Neutrophil (primary cell): ENCODE measurements around the gene SLC1A1.

Source experiments
- H3K27ac ChIP-seq: fragments of 200-600 bp; sonication (generic); 2 replicates; pipeline ENCODE4 v1.5.1; 2016; ENCODE audit warnings: mild to moderate bottlenecking, moderate library complexity
- H3K27me3 ChIP-seq: fragments of 200-600 bp; sonication (generic); 2 replicates; pipeline ENCODE4 v1.6.0; 2016; ENCODE audit warnings: mild to moderate bottlenecking
- H3K36me3 ChIP-seq: fragments of 200-600 bp; sonication (generic); 2 replicates; pipeline ENCODE4 v1.5.1; 2017
- H3K4me1 ChIP-seq, 2 experiments: fragments of 200-600 bp in 1 of 2; sonication (generic) in 1 of 2; 1 replicate in 1 of 2; 2 replicates in 1 of 2; pipeline versions ENCODE4 v1.5.1 to v1.6.1; 2013 to 2016; ENCODE audit warnings: low read depth in 1 of 2, low read length in 1 of 2, mild to moderate bottlenecking in 1 of 2, moderate library complexity in 1 of 2; ENCODE audit not compliant: control insufficient read depth in 1 of 2, insufficient read depth in 1 of 2
- H3K4me3 ChIP-seq, 2 experiments: fragments of 200-600 bp in 1 of 2; sonication (generic) in 1 of 2; 1 replicate in 1 of 2; 2 replicates in 1 of 2; pipeline ENCODE4 v1.5.1; 2013 to 2016; ENCODE audit warnings: low read depth in 1 of 2, low read length in 1 of 2, mild to moderate bottlenecking in 1 of 2, moderate library complexity in 1 of 2
- H3K9me3 ChIP-seq: fragments of 200-600 bp; sonication (generic); 2 replicates; pipeline ENCODE4 v1.5.1; 2016
- CTCF ChIP-seq: fragments of 200-600 bp; sonication (generic); IDR thresholded peaks from 2 replicates; pipeline ENCODE4 v1.5.1; 2016; ENCODE audit warnings: antibody characterized with exemption

Gene SLC1A1

GRCh38 chr9:4567601-4568000 is 77.3 kb downstream of the SLC1A1 start:
- no peak overlapping the region for H3K4me3 ChIP-seq
- no peaks in the 10 kb centered on the region for H3K9me3 ChIP-seq
- H3K36me3 ChIP-seq = no peaks in the 10 kb centered on the region
- no peak for TF ChIP-seq CTCF
- no peaks in the 10 kb centered on the region for H3K4me1 ChIP-seq
- H3K27ac ChIP-seq = no peak overlapping the region
- peaks cover 8% of the 10 kb centered on the region for H3K27me3 ChIP-seq

- H3K4me1 ChIP-seq = no peaks in the 10 kb centered on the region
- no peak for TF ChIP-seq CTCF
Measured at GRCh38 chr9:4569101-4569500, 78.8 kb downstream of the SLC1A1 start.

GRCh38 chr9:4572184-4572826 is 82.0 kb downstream of the SLC1A1 start:
- peaks cover 3 to 6% of the 10 kb centered on the region in 2 experiments for H3K4me1 ChIP-seq
- no peaks in the 10 kb centered on the region for H3K36me3 ChIP-seq
- no peak for TF ChIP-seq CTCF
- H3K27ac ChIP-seq = no peak overlapping the region
- no peaks in the 10 kb centered on the region for H3K9me3 ChIP-seq
- H3K4me3 ChIP-seq = no peak overlapping the region
- H3K27me3 ChIP-seq = peaks cover 5% of the 10 kb centered on the region

More at GRCh38 chr9:4569101-4569500, 78.8 kb downstream of the SLC1A1 start:
- Histone ChIP-seq H3K36me3 (no peaks in the 10 kb centered on the region), H3K9me3 (no peaks in the 10 kb centered on the region), H3K27me3 (peaks cover 6% of the 10 kb centered on the region), H3K4me3 (no peak overlapping the region), H3K27ac (no peak overlapping the region)

- Histone ChIP-seq H3K4me3 (no peak overlapping the region), H3K27me3 (peaks cover 5% of the 10 kb centered on the region), H3K27ac (no peak overlapping the region), H3K9me3 (no peaks in the 10 kb centered on the region), H3K36me3 (no peaks in the 10 kb centered on the region), H3K4me1 (peaks cover 3 to 6% of the 10 kb centered on the region in 2 experiments)
- TF ChIP-seq CTCF = no peak
Measured at GRCh38 chr9:4573176-4573575, 82.9 kb downstream of the SLC1A1 start.

- H3K36me3 ChIP-seq = no peaks in the 10 kb centered on the region
- H3K4me3 ChIP-seq = no peak overlapping the region
- no peak for TF ChIP-seq CTCF
- peaks cover 5% of the 10 kb centered on the region for H3K27me3 ChIP-seq
- H3K4me1 ChIP-seq = peaks cover 3 to 6% of the 10 kb centered on the region in 2 experiments
- no peaks in the 10 kb centered on the region for H3K9me3 ChIP-seq
- no peak overlapping the region for H3K27ac ChIP-seq
Measured at GRCh38 chr9:4573634-4574389, 83.5 kb downstream of the SLC1A1 start.
